H1 (cell line): Measurements from ENCODE around the gene RGS8. TPM values are rescaled to one million over a fixed set of nuclear protein-coding genes. Genes with fewer than 3 reads are reported as not detected.
A peak's percentile ranks its signal among the peaks of the same experiment; 100 is the strongest.

ENCODE experiments used
- CTCF ChIA-PET: fragments of 300-600 bp; sonication (Branson Sonifier 250); formaldehyde crosslinking; loops from one replicate; lab custom pipeline; 2021; ENCODE audit not compliant: partially characterized antibody; lab: Charles Lee
- POLR2A ChIA-PET: fragments of 300-600 bp; sonication (Branson Sonifier 250); formaldehyde crosslinking; loops from one replicate; lab custom pipeline; 2021; ENCODE audit warnings: inconsistent platforms; ENCODE audit not compliant: partially characterized antibody; lab: Charles Lee
- DNase-seq, 2 experiments: peaks; one replicate each; pipeline versions ENCODE4 v3.0.0 to v3.0.0-alpha.2; 2010 to 2022; ENCODE audit warnings: low spot score in 2 of 2, low read depth in 1 of 2, mixed read lengths in 1 of 2
- FAIRE-seq: peaks from 2 replicates; lab custom pipeline; 2011; peaks lifted over from hg19 to GRCh38; lab: Jason Lieb, UNC
- H2AFZ ChIP-seq: 2 replicates; pipeline ENCODE4 v1.8.1; 2012; ENCODE audit warnings: low read length, inconsistent platforms
- H2AK5ac ChIP-seq: 2 replicates; pipeline ENCODE4 v1.6.1; 2013; ENCODE audit warnings: low read depth, low read length
- H2BK120ac ChIP-seq: replicated peaks from 2 replicates; pipeline ENCODE3; 2013; ENCODE audit warnings: low read depth, low read length, inconsistent platforms
- H2BK12ac ChIP-seq: 2 replicates; pipeline ENCODE4 v1.6.1; 2013; ENCODE audit warnings: low read depth, low read length
- H2BK15ac ChIP-seq: 2 replicates; pipeline ENCODE4 v1.6.1; 2013; ENCODE audit warnings: low read length
- H2BK20ac ChIP-seq: 2 replicates; pipeline ENCODE4 v1.6.1; 2013; ENCODE audit warnings: low read length
- H2BK5ac ChIP-seq: 2 replicates; pipeline ENCODE4 v1.6.1; 2013; ENCODE audit warnings: low read depth, low read length
- H3K14ac ChIP-seq: 2 replicates; pipeline ENCODE4 v1.6.1; 2013; ENCODE audit warnings: inconsistent platforms; ENCODE audit not compliant: insufficient read length
- H3K18ac ChIP-seq: 2 replicates; pipeline ENCODE4 v1.6.1; 2013; ENCODE audit warnings: low read length; ENCODE audit errors: extremely low read depth
- H3K23ac ChIP-seq: 2 replicates; pipeline ENCODE4 v1.6.1; 2013; ENCODE audit warnings: inconsistent platforms; ENCODE audit not compliant: insufficient read length
- H3K23me2 ChIP-seq: 2 replicates; pipeline ENCODE4 v1.6.1; 2013; ENCODE audit warnings: low read depth, low read length
- H3K27ac ChIP-seq: 2 replicates; pipeline ENCODE4 v1.6.1; 2011; ENCODE audit warnings: low read depth, low read length, inconsistent platforms
- H3K27me3 ChIP-seq, 4 experiments: replicated peaks in 1 of 4; 1 replicate in 1 of 4; 2 replicates in 3 of 4; pipeline versions ENCODE4 v1.6.1 to v1.8.1; 2011 to 2013; ENCODE audit warnings: low read length in 3 of 4, mild to moderate bottlenecking in 3 of 4, inconsistent platforms in 2 of 4, mixed read lengths in 2 of 4, moderate library complexity in 1 of 4; ENCODE audit not compliant: control insufficient read depth in 3 of 4, insufficient read depth in 3 of 4; ENCODE audit errors: extremely low read depth in 1 of 4
- H3K36me3 ChIP-seq, 4 experiments: 2 replicates each; pipeline versions ENCODE4 v1.6.1 to v1.8.1; 2011 to 2013; ENCODE audit warnings: mild to moderate bottlenecking in 4 of 4, low read length in 3 of 4, moderate library complexity in 2 of 4, control low read depth in 1 of 4, inconsistent platforms in 1 of 4; ENCODE audit not compliant: insufficient read depth in 4 of 4, control insufficient read depth in 2 of 4
- H3K4ac ChIP-seq: replicated peaks from 2 replicates; pipeline ENCODE3; 2013; ENCODE audit warnings: low read length, low read depth, mixed read lengths, inconsistent platforms; ENCODE audit not compliant: insufficient read length
- H3K4me1 ChIP-seq, 4 experiments: replicated peaks in 1 of 4; 1 replicate in 1 of 4; 2 replicates in 3 of 4; pipeline versions ENCODE4 v1.6.1 to v1.8.1; 2011 to 2013; ENCODE audit warnings: low read length in 3 of 4, inconsistent platforms in 2 of 4, mixed read lengths in 1 of 4; ENCODE audit not compliant: insufficient read depth in 4 of 4, control insufficient read depth in 3 of 4
- H3K4me2 ChIP-seq, 2 experiments: 2 replicates each; pipeline versions ENCODE4 v1.6.1 to v1.8.1; 2011 to 2013; ENCODE audit warnings: low read depth in 2 of 2, low read length in 2 of 2, control low read depth in 1 of 2, inconsistent platforms in 1 of 2, mild to moderate bottlenecking in 1 of 2; ENCODE audit not compliant: insufficient read depth in 1 of 2
- H3K4me3 ChIP-seq, 4 experiments: fragments of 200-600, 300-600 bp in 1 of 4; sonication (generic), shearing (Covaris generic), sonication (Bioruptor Twin) in 1 of 4; 2 replicates each; pipeline versions ENCODE4 v1.5.1 to v1.8.1; 2011 to 2016; ENCODE audit warnings: low read length in 4 of 4, low read depth in 3 of 4, control low read depth in 2 of 4, inconsistent platforms in 2 of 4, mild to moderate bottlenecking in 2 of 4, mixed read lengths in 1 of 4, moderate library complexity in 1 of 4; ENCODE audit not compliant: insufficient read depth in 2 of 4; ENCODE audit errors: extremely low read depth in 1 of 4
- H3K56ac ChIP-seq: replicated peaks from 2 replicates; pipeline ENCODE3; 2013; ENCODE audit warnings: low read depth, mild to moderate bottlenecking, mixed read lengths, low read length, inconsistent platforms; ENCODE audit not compliant: insufficient read length
- H3K79me1 ChIP-seq: 2 replicates; pipeline ENCODE4 v1.6.1; 2013; ENCODE audit warnings: low read depth, low read length, control low read depth
- H3K79me2 ChIP-seq, 2 experiments: 2 replicates each; pipeline versions ENCODE4 v1.6.1 to v1.8.1; 2012 to 2013; ENCODE audit warnings: low read length in 2 of 2, mild to moderate bottlenecking in 2 of 2, inconsistent platforms in 1 of 2; ENCODE audit not compliant: insufficient read depth in 2 of 2, control insufficient read depth in 1 of 2
- H3K9ac ChIP-seq, 4 experiments: replicated peaks in 1 of 4; 1 replicate in 1 of 4; 2 replicates in 3 of 4; pipeline versions ENCODE4 v1.6.1 to v1.8.1; 2011 to 2013; ENCODE audit warnings: low read depth in 3 of 4, low read length in 3 of 4, control low read depth in 2 of 4, mild to moderate bottlenecking in 2 of 4, moderate library complexity in 2 of 4, inconsistent platforms in 1 of 4; ENCODE audit errors: extremely low read depth in 1 of 4
- H3K9me3 ChIP-seq, 2 experiments: 2 replicates each; pipeline versions ENCODE4 v1.6.1 to v1.8.1; 2012 to 2013; ENCODE audit warnings: mild to moderate bottlenecking in 2 of 2, moderate library complexity in 2 of 2, control low read depth in 1 of 2, inconsistent platforms in 1 of 2, low read depth in 1 of 2, low read length in 1 of 2, mixed read lengths in 1 of 2; ENCODE audit not compliant: insufficient read depth in 2 of 2
- H4K20me1 ChIP-seq, 2 experiments: replicated peaks in 1 of 2; 2 replicates each; pipeline versions ENCODE3 to v1.8.1; 2011 to 2013; ENCODE audit warnings: inconsistent platforms in 2 of 2, low read length in 2 of 2, mild to moderate bottlenecking in 1 of 2; ENCODE audit not compliant: insufficient read depth in 2 of 2, control insufficient read depth in 1 of 2
- H4K5ac ChIP-seq: 2 replicates; pipeline ENCODE4 v1.6.1; 2013; ENCODE audit warnings: low read length, low read depth, mixed read lengths, inconsistent platforms; ENCODE audit not compliant: insufficient read length
- H4K8ac ChIP-seq: 2 replicates; pipeline ENCODE4 v1.8.0; 2013; ENCODE audit warnings: mild to moderate bottlenecking, moderate library complexity, low read length, inconsistent platforms; ENCODE audit not compliant: insufficient read depth; ENCODE audit errors: extremely low read depth
- H4K91ac ChIP-seq: replicated peaks from 2 replicates; pipeline ENCODE3; 2013; ENCODE audit warnings: low read length, mixed read lengths, inconsistent platforms; ENCODE audit not compliant: insufficient read length
- EZH2 ChIP-seq: fragments of 200-600 bp; sonication (generic); IDR thresholded peaks from 2 replicates; pipeline ENCODE4 v1.7.1; 2012; ENCODE audit warnings: low read depth, mild to moderate bottlenecking, moderate library complexity, low read length, inconsistent platforms; ENCODE audit not compliant: severe bottlenecking
- HDAC2 ChIP-seq, 2 experiments: fragments of 300-600 bp in 1 of 2; sonication (generic) in 1 of 2; IDR thresholded peaks; 2 replicates each; pipeline ENCODE4 v1.6.1; 2011 to 2012; ENCODE audit warnings: low read depth in 2 of 2, low read length in 2 of 2, mild to moderate bottlenecking in 2 of 2, moderate library complexity in 2 of 2, borderline replicate concordance in 1 of 2, inconsistent platforms in 1 of 2
- KDM4A ChIP-seq: IDR thresholded peaks from one replicate; pipeline ENCODE4 v1.7.1; 2012; ENCODE audit warnings: low read depth, mild to moderate bottlenecking, moderate library complexity, low read length, inconsistent platforms; ENCODE audit not compliant: severe bottlenecking
- KDM5A ChIP-seq: fragments of 200-600 bp; IDR thresholded peaks from 2 replicates; pipeline ENCODE4 v1.7.1; 2012; ENCODE audit warnings: mild to moderate bottlenecking, low read length, inconsistent platforms, mixed read lengths
- NANOG ChIP-seq: IDR thresholded peaks from 2 replicates; pipeline ENCODE4 v1.6.1; 2011; ENCODE audit warnings: low read length, low read depth, mild to moderate bottlenecking, inconsistent platforms; ENCODE audit not compliant: insufficient read depth, poor library complexity, severe bottlenecking
- RBBP5 ChIP-seq: IDR thresholded peaks from 2 replicates; pipeline ENCODE4 v1.7.1; 2012; ENCODE audit warnings: low read depth, mild to moderate bottlenecking, inconsistent platforms, low read length, moderate library complexity, borderline replicate concordance
- RFX5 ChIP-seq: IDR thresholded peaks from 2 replicates; pipeline ENCODE4 v1.6.1; 2011; ENCODE audit warnings: low read depth, low read length, improper control_type of control experiment, borderline replicate concordance
- TCF12 ChIP-seq: IDR thresholded peaks from 2 replicates; pipeline ENCODE4 v1.6.1; 2011; ENCODE audit warnings: low read depth, mild to moderate bottlenecking, low read length
- WGBS, 2 experiments: shearing (Covaris generic) in 1 of 2; methylation state at CpG; one replicate each; pipeline versions ENCODE4 v1.1.6 to v1.1.7; 2013 to 2015; ENCODE audit warnings: low lambda C conversion rate in 2 of 2, mixed read lengths in 2 of 2, inconsistent platforms in 1 of 2, low coverage in 1 of 2, missing lambda C conversion rate in 1 of 2; ENCODE audit not compliant: insufficient replicate concordance in 2 of 2, insufficient coverage in 1 of 2, insufficient read length in 1 of 2; ENCODE audit errors: extremely low coverage in 1 of 2, missing lambda C conversion rate in 1 of 2; 5-methylcytosine and 5-hydroxymethylcytosine counted together
- polyA plus RNA-seq, 7 experiments: library from polyadenylated mRNA; depleted of rRNA in 3 of 7; stranded (reverse) in 5 of 7; unstranded in 2 of 7; fragments of >200 nt in 5 of 7; fragments of 200-250 nt in 2 of 7; gene quantifications; 1 replicate in 5 of 7; 2 replicates in 1 of 7; 4 replicates in 1 of 7; pipeline versions ENCODE4 v1.2.1 to v1.2.3, GENCODE V29; 2011 to 2013; ENCODE audit warnings: missing spikeins in 2 of 7, mixed read lengths in 2 of 7
- total RNA-seq: library from RNA; stranded (reverse); fragmentation: NEBNext Ultra II Directional; extraction: Animal tissue kit (Norgen Biotek cat#: 25700); gene quantifications from 2 replicates; pipeline ENCODE4 v1.2.1, GENCODE V29; 2021

Gene RGS8
- total and polyA plus RNA-seq, 2 of the 8 experiments (the other 6 are each of a cell fraction or from before 2014, with no cell fraction given), result 0.13 to 0.23 TPM

GRCh38 chr1:182670032-182670749, 14.2 kb downstream of the RGS8 start:
- Histone ChIP-seq H3K18ac (no peak overlapping the region), H3K4ac (no peak overlapping the region), H4K8ac (peak overlapping the region; percentile 62; the same call in 1 of the 2 replicates), H2AFZ (no peak overlapping the region), H3K79me1 (no peaks in the 10 kb centered on the region), H3K9ac (no peak overlapping the region; a peak in 1 of 7 replicates), H2BK120ac (no peak overlapping the region), H3K23me2 (no peaks in the 10 kb centered on the region), H2AK5ac (no peak overlapping the region), H3K9me3 (no peaks in the 10 kb centered on the region), H3K79me2 (no peaks in the 10 kb centered on the region), H4K91ac (no peak overlapping the region), H4K20me1 (no peaks in the 10 kb centered on the region), H3K4me3 (no peak overlapping the region), H3K36me3 (no peaks in the 10 kb centered on the region), H3K27ac (no peak overlapping the region), H3K23ac (no peak overlapping the region), H2BK20ac (no peak overlapping the region), H4K5ac (no peak overlapping the region), H3K4me2 (no peak overlapping the region), H3K4me1 (peaks cover 6 to 27% (median 15%) of the 10 kb centered on the region in 4 experiments), H2BK15ac (peak overlapping the region; percentile 89; the same call in 1 of the 2 replicates), H3K27me3 (peaks cover 0 to 4% (median 1%) of the 10 kb centered on the region in 4 experiments; a peak in 3 of 7 replicates), H2BK5ac (0 out of 2 replicates have a peak overlapping the region, but pooled peaks have one; percentile 6), H3K56ac (no peak overlapping the region), H3K14ac (no peak overlapping the region), H2BK12ac (no peak overlapping the region)
- FAIRE-seq (no peak), DNase-seq (no peak)
- ChIA-PET POLR2A (interaction anchor here (0.8 to 1.3 kb wide), 2 partner anchors 11 to 54 kb away, joined by 3 read pairs; no protein-coding TSS in a partner anchor), CTCF (interaction anchor here (0.8 to 1.1 kb wide), 3 partner anchors 34 to 112 kb away, joined by 4 to 7 read pairs (median 4); no protein-coding TSS in a partner anchor)
- TF ChIP-seq RFX5 (no peak), RBBP5 (no peak), NANOG (no peak), TCF12 (no peak), KDM4A (no peak), EZH2 (no peak), HDAC2 (IDR thresholded peaks at IDR 0.05; ENCODE audit: borderline replicate concordance in 1 of 2, low read depth in 2 of 2, low read length in 2 of 2) (no peak), KDM5A (no peak)
- 86% methylated on average over 11 of the region's 11 CpGs; no CpG with 5 or more reads in 1 of the 2 experiments for WGBS, 2 experiments
